ENCODE measurements around the gene DBH.

GRCh38 chr9:133654736-133655657 is 18.8 kb downstream of the DBH start:
- TF ChIP-seq EP300 (IDR thresholded peaks at IDR 0.05; ENCODE audit: borderline replicate concordance), result no peak
- no peak for TF ChIP-seq YY1 (IDR thresholded peaks at IDR 0.05; ENCODE audit: low read depth)
- TF ChIP-seq TCF12 (IDR thresholded peaks at IDR 0.05; ENCODE audit: low read depth), result no peak
- TF ChIP-seq TAF1 (IDR thresholded peaks at IDR 0.05; ENCODE audit: low read depth), result no peak
- no peak for TF ChIP-seq CEBPB (IDR thresholded peaks at IDR 0.05)
- TF ChIP-seq, protein P1, sequence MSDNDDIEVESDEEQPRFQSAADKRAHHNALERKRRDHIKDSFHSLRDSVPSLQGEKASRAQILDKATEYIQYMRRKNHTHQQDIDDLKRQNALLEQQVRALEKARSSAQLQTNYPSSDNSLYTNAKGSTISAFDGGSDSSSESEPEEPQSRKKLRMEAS (IDR thresholded peaks at IDR 0.05), result no peak
- TF ChIP-seq ZBTB7A (IDR thresholded peaks at IDR 0.05; ENCODE audit: low read depth), result no peak
- no peak for TF ChIP-seq EGR1 (IDR thresholded peaks at IDR 0.05)
- TF ChIP-seq, protein P2, sequence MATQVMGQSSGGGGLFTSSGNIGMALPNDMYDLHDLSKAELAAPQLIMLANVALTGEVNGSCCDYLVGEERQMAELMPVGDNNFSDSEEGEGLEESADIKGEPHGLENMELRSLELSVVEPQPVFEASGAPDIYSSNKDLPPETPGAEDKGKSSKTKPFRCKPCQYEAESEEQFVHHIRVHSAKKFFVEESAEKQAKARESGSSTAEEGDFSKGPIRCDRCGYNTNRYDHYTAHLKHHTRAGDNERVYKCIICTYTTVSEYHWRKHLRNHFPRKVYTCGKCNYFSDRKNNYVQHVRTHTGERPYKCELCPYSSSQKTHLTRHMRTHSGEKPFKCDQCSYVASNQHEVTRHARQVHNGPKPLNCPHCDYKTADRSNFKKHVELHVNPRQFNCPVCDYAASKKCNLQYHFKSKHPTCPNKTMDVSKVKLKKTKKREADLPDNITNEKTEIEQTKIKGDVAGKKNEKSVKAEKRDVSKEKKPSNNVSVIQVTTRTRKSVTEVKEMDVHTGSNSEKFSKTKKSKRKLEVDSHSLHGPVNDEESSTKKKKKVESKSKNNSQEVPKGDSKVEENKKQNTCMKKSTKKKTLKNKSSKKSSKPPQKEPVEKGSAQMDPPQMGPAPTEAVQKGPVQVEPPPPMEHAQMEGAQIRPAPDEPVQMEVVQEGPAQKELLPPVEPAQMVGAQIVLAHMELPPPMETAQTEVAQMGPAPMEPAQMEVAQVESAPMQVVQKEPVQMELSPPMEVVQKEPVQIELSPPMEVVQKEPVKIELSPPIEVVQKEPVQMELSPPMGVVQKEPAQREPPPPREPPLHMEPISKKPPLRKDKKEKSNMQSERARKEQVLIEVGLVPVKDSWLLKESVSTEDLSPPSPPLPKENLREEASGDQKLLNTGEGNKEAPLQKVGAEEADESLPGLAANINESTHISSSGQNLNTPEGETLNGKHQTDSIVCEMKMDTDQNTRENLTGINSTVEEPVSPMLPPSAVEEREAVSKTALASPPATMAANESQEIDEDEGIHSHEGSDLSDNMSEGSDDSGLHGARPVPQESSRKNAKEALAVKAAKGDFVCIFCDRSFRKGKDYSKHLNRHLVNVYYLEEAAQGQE (IDR thresholded peaks at IDR 0.05; ENCODE audit: low read depth), result no peak
- no peak for TF ChIP-seq USF1 (IDR thresholded peaks at IDR 0.05)

Data from Ishikawa (cell line).